Thyroid gland (tissue), 4 donors: Measurements from ENCODE around the gene LDLRAD3.

Experiments
- POLR2A ChIP-seq, 2 donors: fragments of 450-650 bp; IDR thresholded peaks; one replicate each; pipeline ENCODE4 v1.6.1; 2017; ENCODE audit warnings: antibody characterized with exemption in 2 of 2, mild to moderate bottlenecking in 2 of 2, moderate library complexity in 1 of 2
- TF ChIP-seq, protein P1 (sequence below), 6 experiments: fragments of 200-600 bp in 3 of 6; fragments of 450-650 bp in 3 of 6; sonication (generic) in 3 of 6; IDR thresholded peaks; one replicate each; pipeline ENCODE4 v1.5.1; 2016 to 2019; ENCODE audit warnings: antibody characterized with exemption in 6 of 6, mild to moderate bottlenecking in 2 of 6, inconsistent platforms in 1 of 6, moderate library complexity in 1 of 6

DNA sequence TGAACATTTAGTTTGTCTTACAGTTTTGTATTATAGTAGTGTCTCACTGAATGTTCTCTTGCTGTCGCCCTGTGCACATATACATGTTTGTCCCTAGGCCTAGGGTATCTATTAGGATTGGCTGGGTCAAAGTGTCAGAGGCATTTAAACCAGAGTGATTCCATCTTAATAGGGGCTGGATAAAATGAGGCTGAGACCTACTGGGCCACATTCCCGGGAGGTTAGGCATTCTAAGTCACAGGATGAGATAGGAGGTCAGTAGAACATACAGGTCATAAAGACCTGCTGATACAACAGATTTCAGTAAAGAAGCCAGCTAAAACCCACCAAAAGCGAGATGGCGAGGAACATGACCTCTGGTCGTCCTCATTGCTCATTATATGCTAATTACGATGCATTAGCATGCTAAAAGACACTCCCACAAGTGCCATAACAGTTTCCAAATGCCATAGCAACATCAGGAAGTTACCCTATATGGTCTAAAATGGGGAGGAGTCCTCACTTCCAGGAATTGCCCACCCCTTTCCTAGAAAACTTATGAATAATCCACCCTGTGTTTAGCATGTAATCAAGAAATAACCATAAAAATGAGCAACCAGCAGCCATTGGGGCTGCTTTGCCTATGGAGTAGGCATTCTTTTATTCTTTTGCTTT is 82.6 kb downstream of the LDLRAD3 start:
- TF ChIP-seq, protein P1, sequence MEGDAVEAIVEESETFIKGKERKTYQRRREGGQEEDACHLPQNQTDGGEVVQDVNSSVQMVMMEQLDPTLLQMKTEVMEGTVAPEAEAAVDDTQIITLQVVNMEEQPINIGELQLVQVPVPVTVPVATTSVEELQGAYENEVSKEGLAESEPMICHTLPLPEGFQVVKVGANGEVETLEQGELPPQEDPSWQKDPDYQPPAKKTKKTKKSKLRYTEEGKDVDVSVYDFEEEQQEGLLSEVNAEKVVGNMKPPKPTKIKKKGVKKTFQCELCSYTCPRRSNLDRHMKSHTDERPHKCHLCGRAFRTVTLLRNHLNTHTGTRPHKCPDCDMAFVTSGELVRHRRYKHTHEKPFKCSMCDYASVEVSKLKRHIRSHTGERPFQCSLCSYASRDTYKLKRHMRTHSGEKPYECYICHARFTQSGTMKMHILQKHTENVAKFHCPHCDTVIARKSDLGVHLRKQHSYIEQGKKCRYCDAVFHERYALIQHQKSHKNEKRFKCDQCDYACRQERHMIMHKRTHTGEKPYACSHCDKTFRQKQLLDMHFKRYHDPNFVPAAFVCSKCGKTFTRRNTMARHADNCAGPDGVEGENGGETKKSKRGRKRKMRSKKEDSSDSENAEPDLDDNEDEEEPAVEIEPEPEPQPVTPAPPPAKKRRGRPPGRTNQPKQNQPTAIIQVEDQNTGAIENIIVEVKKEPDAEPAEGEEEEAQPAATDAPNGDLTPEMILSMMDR (IDR thresholded peaks at IDR 0.05): no peak
- no peak for TF ChIP-seq POLR2A (IDR thresholded peaks at IDR 0.05)
